ENCODE data around the gene RAB27A. TPM values are rescaled to one million over a fixed set of nuclear protein-coding genes. Genes with fewer than 3 reads are reported as not detected.
A peak's percentile ranks its signal among the peaks of the same experiment; 100 is the strongest.

RAB27A gene
- total RNA-seq, 1 donor from 2014 or later: 5.0 TPM

DNA sequence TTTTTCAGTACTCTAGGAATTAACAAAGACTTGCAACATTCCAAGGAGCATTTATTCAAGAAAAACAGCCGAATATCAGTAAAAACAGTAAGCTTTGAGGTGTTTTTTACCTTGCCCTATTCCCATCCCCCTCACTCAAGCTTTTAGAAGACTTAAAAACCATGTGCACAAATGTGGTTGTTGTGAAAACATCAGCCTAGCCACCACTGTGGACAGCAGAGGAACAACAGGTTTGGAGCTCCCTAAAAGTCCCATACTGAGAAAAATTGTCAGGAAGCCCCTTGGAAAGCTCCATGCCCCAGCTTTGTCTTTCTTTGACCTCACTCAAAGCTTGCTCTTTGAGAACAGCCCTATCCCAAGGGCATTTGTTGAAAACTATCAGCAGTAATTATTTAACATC, 58.2 kb downstream of the RAB27A start:
- DNase-seq (ENCODE audit: low read depth): no peak
- Histone ChIP-seq H3K27me3 (ENCODE audit: control insufficient read depth, insufficient read depth, low read length) (no peaks in the 10 kb centered on the region), H3K36me3 (ENCODE audit: control insufficient read depth, insufficient read depth, low read length) (no peaks in the 10 kb centered on the region), H3K4me3 (ENCODE audit: low read depth, low read length) (no peak overlapping the region)
- TF ChIP-seq, protein P1, sequence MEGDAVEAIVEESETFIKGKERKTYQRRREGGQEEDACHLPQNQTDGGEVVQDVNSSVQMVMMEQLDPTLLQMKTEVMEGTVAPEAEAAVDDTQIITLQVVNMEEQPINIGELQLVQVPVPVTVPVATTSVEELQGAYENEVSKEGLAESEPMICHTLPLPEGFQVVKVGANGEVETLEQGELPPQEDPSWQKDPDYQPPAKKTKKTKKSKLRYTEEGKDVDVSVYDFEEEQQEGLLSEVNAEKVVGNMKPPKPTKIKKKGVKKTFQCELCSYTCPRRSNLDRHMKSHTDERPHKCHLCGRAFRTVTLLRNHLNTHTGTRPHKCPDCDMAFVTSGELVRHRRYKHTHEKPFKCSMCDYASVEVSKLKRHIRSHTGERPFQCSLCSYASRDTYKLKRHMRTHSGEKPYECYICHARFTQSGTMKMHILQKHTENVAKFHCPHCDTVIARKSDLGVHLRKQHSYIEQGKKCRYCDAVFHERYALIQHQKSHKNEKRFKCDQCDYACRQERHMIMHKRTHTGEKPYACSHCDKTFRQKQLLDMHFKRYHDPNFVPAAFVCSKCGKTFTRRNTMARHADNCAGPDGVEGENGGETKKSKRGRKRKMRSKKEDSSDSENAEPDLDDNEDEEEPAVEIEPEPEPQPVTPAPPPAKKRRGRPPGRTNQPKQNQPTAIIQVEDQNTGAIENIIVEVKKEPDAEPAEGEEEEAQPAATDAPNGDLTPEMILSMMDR (IDR thresholded peaks at IDR 0.05; ENCODE audit: insufficient read depth, low read length, poor library complexity, severe bottlenecking): no peak

DNA sequence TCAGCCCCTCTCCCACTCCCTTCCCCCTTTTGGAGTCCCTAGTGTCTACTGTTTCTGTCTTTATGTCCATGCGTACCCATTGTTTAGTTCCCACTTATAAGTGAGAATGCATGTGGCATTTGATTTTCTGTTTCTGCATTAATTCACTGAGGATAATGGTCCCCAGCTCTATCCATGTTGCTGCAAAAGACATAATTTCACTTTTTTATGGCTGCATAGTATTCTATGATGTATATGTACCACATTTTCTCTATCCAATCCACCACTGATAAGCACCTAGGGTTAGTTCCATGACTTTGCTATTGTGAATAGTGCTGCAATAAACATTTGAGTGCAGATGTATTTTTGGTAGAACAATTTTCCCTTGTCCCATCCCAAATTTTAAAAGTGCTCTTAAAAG, 58.7 kb downstream of the RAB27A start:
- Histone ChIP-seq H3K36me3 (ENCODE audit: control insufficient read depth, insufficient read depth, low read length) (no peaks in the 10 kb centered on the region), H3K4me3 (ENCODE audit: low read depth, low read length) (no peak overlapping the region), H3K27me3 (ENCODE audit: control insufficient read depth, insufficient read depth, low read length) (no peaks in the 10 kb centered on the region)
- no peak for DNase-seq (ENCODE audit: low read depth)
- TF ChIP-seq, protein P1 (IDR thresholded peaks at IDR 0.05; ENCODE audit: insufficient read depth, low read length, poor library complexity, severe bottlenecking): no peak

DNA sequence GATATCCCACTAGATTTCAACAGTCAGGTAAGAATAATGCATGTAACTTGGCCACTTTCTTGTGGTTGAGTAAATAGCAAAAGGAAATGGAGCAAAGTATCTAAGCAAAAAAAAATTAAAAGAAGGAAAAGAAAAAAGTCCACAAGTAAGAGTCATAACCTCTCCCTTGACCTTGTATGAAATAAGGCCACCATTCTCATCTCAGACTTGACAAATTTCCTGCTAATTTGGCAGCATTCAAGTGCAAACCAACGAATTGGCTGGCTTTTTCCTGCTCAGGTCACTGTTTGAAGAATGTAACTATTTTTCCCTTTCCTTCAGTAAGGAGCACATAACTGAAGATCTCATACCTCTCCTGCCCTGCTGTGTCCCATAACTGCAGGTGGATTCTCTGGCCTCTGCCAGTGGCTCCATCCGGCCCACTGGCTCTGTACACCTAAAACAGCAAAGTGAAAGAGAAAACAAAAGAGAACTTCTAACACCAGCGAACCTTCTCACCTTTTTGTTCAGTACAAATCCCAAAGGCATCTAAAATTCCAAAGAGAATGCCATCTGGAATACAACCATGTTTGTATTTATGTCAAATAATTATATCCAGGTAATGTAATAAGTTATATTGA, 59.5 kb downstream of the RAB27A start:
- Histone ChIP-seq H3K36me3 (ENCODE audit: control insufficient read depth, insufficient read depth, low read length) (no peaks in the 10 kb centered on the region), H3K27me3 (ENCODE audit: control insufficient read depth, insufficient read depth, low read length) (no peaks in the 10 kb centered on the region), H3K4me3 (ENCODE audit: low read depth, low read length) (no peak overlapping the region)
- TF ChIP-seq, protein P1 (IDR thresholded peaks at IDR 0.05; ENCODE audit: insufficient read depth, low read length, poor library complexity, severe bottlenecking): no peak
- no peak for DNase-seq (ENCODE audit: low read depth)

DNA sequence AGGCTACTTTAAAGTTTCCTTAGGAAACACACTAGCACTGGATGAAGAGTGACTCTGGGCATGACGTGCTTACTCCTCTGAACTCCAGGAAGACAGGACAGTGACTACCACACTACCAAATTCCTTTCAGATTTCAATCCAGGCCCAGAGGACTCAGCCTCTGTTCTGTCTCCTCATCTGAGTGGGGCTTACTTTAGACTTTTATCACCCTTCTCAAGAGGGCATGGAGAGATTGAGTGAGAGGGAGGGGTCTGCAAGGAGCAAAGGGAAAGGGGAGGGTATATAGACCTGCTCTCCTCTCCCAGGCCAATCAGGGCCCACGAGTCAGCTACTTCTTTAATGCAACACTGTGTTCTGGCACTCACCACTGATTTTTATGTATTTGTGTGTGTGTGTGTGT, 63.5 kb downstream of the RAB27A start:
- no peaks in the 10 kb centered on the region for H3K36me3 ChIP-seq (ENCODE audit: control insufficient read depth, insufficient read depth, low read length)
- no peak for DNase-seq (ENCODE audit: low read depth)
- H3K4me3 ChIP-seq (ENCODE audit: low read depth, low read length): no peak overlapping the region
- no peaks in the 10 kb centered on the region for H3K27me3 ChIP-seq (ENCODE audit: control insufficient read depth, insufficient read depth, low read length)
- TF ChIP-seq, protein P1 (IDR thresholded peaks at IDR 0.05; ENCODE audit: insufficient read depth, low read length, poor library complexity, severe bottlenecking): no peak

DNA sequence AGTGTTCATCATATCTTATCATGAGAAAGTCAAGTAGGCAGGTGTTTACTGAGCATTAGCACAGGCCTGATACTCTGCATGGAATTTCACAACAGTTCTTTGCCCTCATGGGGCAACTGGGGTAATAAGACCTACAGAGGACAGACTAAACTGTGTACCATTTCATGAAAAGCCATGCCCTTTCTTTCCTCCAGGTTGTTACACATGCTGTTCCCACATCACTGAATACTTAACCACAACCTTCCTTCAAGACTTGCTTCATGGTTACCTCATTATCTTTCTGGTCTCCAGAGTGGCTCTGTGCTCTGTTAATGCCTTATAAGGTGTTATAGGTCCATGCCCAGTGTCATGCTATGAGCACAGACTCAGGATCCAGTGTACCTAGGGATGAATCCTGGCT, 64.7 kb downstream of the RAB27A start:
- no peaks in the 10 kb centered on the region for H3K36me3 ChIP-seq (ENCODE audit: control insufficient read depth, insufficient read depth, low read length)
- H3K4me3 ChIP-seq (ENCODE audit: low read depth, low read length): no peak overlapping the region
- DNase-seq (ENCODE audit: low read depth): peak; percentile 35
- no peaks in the 10 kb centered on the region for H3K27me3 ChIP-seq (ENCODE audit: control insufficient read depth, insufficient read depth, low read length)
- TF ChIP-seq, protein P1 (IDR thresholded peaks at IDR 0.05; ENCODE audit: insufficient read depth, low read length, poor library complexity, severe bottlenecking): no peak

DNA sequence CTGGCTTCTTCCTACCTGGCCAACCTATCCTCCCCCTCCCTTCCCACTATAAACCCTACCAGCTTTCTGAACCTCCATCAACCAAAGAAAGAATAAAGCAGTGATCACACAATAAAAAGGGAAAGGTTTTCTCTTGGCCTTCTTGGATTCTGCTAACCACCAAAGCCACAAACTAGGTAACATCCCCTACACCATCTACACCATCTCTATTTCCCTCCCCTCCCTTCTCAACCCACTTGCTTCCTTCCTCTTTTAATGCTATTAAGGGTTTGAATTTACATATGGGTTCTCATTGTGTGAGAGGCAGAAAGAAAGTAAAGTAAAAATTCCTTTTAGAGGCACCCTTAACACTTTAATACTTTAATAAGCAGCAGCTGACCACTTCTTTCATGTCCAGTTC, 67.0 kb downstream of the RAB27A start:
- TF ChIP-seq, protein P1 (IDR thresholded peaks at IDR 0.05; ENCODE audit: insufficient read depth, low read length, poor library complexity, severe bottlenecking): no peak
- DNase-seq (ENCODE audit: low read depth): no peak
- H3K4me3 ChIP-seq (ENCODE audit: low read depth, low read length): no peak overlapping the region

More for the DNA sequence above, 67.0 kb downstream of the RAB27A start:
- Histone ChIP-seq H3K36me3 (ENCODE audit: control insufficient read depth, insufficient read depth, low read length) (no peaks in the 10 kb centered on the region), H3K27me3 (ENCODE audit: control insufficient read depth, insufficient read depth, low read length) (no peaks in the 10 kb centered on the region)
